ENCODE results near the gene NIPAL4.

GRCh38 chr5:157468293-157468965, 8.4 kb downstream of the NIPAL4 start:
- TF ChIP-seq POLR2AphosphoS5 (IDR thresholded peaks at IDR 0.05) (no peak), CTCF (IDR thresholded peaks at IDR 0.05) (no peak), POLR2A (IDR thresholded peaks at IDR 0.05) (no peak), EP300 (IDR thresholded peaks at IDR 0.05) (no peak)
